Activated T-cell treated with anti-CD3 and anti-CD28 coated beads, Interleukin-2, amount 50 U/mL, for 4 hours (primary cell): Measurements from ENCODE around the gene SSRP1. TPM values are rescaled to one million over a fixed set of nuclear protein-coding genes. Genes with fewer than 3 reads are reported as not detected.
"Not testable (repeated sequence)": the region's sequence is repeated elsewhere in the genome, so short reads cannot be mapped to it uniquely, and the experiment has no call there.

Experiments
- ATAC-seq, 2 donors: fragments of 200-7000 bp; cut with Tn5 transposase; one replicate each; pipeline ENCODE4 v1.10.0; 2021
- DNase-seq: peaks from one replicate; pipeline ENCODE4 v3.0.0-alpha.2; 2020
- H3K27me3 Mint-ChIP-seq: one replicate; pipeline ENCODE4 v1.8.0; 2021; ENCODE audit warnings: low read depth, mixed read lengths
- H3K36me3 Mint-ChIP-seq: one replicate; pipeline ENCODE4 v1.8.0; 2022; ENCODE audit warnings: mixed read lengths; ENCODE audit not compliant: insufficient read depth
- H3K4me1 Mint-ChIP-seq: one replicate; pipeline ENCODE4 v1.8.0; 2021; ENCODE audit warnings: low read depth, mixed read lengths
- H3K4me3 Mint-ChIP-seq: one replicate; pipeline ENCODE4 v1.8.0; 2021; ENCODE audit warnings: mild to moderate bottlenecking, moderate library complexity, mixed read lengths
- H3K9me3 Mint-ChIP-seq: one replicate; pipeline ENCODE4 v1.8.0; 2021; ENCODE audit warnings: mixed read lengths
- total RNA-seq, 3 donors: library from RNA; stranded (reverse); gene quantifications; one replicate each; pipeline ENCODE4 v1.2.1, GENCODE V29; 2021

Gene SSRP1
- total RNA-seq, 3 donors from 2014 or later: 287 to 317 (median 302) TPM

GRCh38 chr11:57364851-57365660 lies 29.4 kb upstream of the SSRP1 start:
- Mint-ChIP-seq H3K4me1 (no peaks in the 10 kb centered on the region), H3K36me3 (no peaks in the 10 kb centered on the region), H3K27me3 (peaks cover 12% of the 10 kb centered on the region), H3K9me3 (peaks cover 6% of the 10 kb centered on the region), H3K4me3 (no peak overlapping the region)
- ATAC-seq: no peak
- DNase-seq: no peak

- no peak overlapping the region for H3K4me3 Mint-ChIP-seq
- DNase-seq: no peak
- H3K4me1 Mint-ChIP-seq: no peaks in the 10 kb centered on the region
- peaks cover 6% of the 10 kb centered on the region for H3K9me3 Mint-ChIP-seq
- no peak for ATAC-seq
- peaks cover 9% of the 10 kb centered on the region for H3K27me3 Mint-ChIP-seq
- no peaks in the 10 kb centered on the region for H3K36me3 Mint-ChIP-seq
These were observed 27.7 kb upstream of the SSRP1 start for GRCh38 chr11:57363131-57364080.

GRCh38 chr11:57361926-57362325 lies 26.2 kb upstream of the SSRP1 start:
- no peak for DNase-seq
- ATAC-seq: no peak
- peaks cover 9% of the 10 kb centered on the region for H3K27me3 Mint-ChIP-seq
- no peaks in the 10 kb centered on the region for H3K36me3 Mint-ChIP-seq
- H3K4me3 Mint-ChIP-seq: no peak overlapping the region
- no peaks in the 10 kb centered on the region for H3K4me1 Mint-ChIP-seq
- H3K9me3 Mint-ChIP-seq: peaks cover 6% of the 10 kb centered on the region

GRCh38 chr11:57361420-57361819 lies 25.7 kb upstream of the SSRP1 start:
- H3K4me3 Mint-ChIP-seq, H3K4me1 Mint-ChIP-seq, H3K9me3 Mint-ChIP-seq, H3K36me3 Mint-ChIP-seq, ATAC-seq, DNase-seq, H3K27me3 Mint-ChIP-seq: not testable (repeated sequence)

GRCh38 chr11:57360991-57361390 lies 25.3 kb upstream of the SSRP1 start:
- ATAC-seq: no peak
- Mint-ChIP-seq H3K9me3 (peaks cover 6% of the 10 kb centered on the region), H3K27me3 (peaks cover 9% of the 10 kb centered on the region), H3K4me1 (no peaks in the 10 kb centered on the region), H3K36me3 (no peaks in the 10 kb centered on the region), H3K4me3 (no peak overlapping the region)
- DNase-seq: no peak

DNA sequence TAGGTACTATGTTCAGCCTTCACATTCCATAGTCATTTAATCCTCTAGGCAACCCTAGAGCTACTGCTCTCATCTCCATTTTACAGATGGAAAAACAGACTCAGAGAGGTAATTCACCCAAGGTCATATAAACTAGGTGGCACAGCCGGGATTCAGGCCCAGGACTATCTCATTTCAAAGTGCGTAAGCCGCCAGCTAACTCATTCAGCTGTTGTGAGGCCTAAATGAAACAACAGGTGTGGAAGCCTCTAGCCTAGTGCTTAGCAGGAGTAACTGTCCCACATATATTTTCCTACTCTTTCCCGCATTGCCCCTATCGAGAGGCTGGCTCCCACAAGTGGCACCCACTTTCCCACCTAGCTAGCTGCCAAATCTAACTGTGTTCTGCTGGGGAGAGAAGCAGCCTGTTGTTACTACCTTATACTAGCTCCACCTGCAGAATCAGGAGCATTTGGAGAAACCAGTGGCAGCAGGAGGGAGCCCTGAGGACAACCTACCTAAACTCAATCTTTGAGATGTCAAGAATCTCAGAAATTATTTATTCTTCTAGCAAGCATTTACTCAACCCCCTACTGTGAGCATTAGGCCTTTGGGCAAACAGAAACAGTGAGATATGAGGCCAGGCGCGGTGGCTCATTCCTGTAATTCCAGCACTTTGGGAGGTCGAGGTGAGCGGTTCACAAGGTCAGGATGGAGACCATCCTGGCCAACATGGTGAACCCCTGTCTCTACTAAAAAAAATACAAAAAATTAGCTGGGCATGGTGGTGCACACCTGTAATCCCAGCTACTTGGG lies 24.4 kb upstream of the SSRP1 start:
- Mint-ChIP-seq H3K4me1 (no peaks in the 10 kb centered on the region), H3K36me3 (no peaks in the 10 kb centered on the region), H3K4me3 (no peak overlapping the region), H3K27me3 (peaks cover 7% of the 10 kb centered on the region), H3K9me3 (peaks cover 6% of the 10 kb centered on the region)
- DNase-seq: no peak
- ATAC-seq: no peak

DNA sequence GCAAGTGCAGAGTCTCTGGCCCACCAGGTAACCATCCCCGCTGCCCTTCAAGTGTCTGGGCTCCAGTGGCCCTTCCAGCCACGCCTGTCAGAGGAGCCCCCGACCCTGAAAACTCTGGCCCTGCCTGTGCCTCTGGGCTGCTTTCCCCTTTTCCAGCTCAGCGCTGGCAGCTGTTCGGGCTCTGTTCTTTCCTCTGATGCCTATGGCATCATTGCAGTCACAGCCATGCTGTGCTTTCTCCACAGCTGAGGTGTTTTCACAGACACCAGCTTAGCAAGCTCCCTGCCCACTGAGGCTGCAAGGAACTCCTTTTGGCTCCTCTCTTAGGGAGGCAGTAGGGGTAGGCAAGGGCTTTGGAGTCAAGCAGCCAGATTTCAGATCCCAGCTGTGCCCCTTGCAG lies 23.7 kb upstream of the SSRP1 start:
- no peak for ATAC-seq
- Mint-ChIP-seq H3K27me3 (peaks cover 11% of the 10 kb centered on the region), H3K9me3 (peaks cover 6% of the 10 kb centered on the region), H3K36me3 (no peaks in the 10 kb centered on the region), H3K4me1 (no peaks in the 10 kb centered on the region), H3K4me3 (no peak overlapping the region)
- no peak for DNase-seq

GRCh38 chr11:57358991-57359390 lies 23.3 kb upstream of the SSRP1 start:
- Mint-ChIP-seq H3K4me1 (no peaks in the 10 kb centered on the region), H3K27me3 (peaks cover 11% of the 10 kb centered on the region), H3K4me3 (no peak overlapping the region), H3K36me3 (no peaks in the 10 kb centered on the region), H3K9me3 (peaks cover 6% of the 10 kb centered on the region)
- DNase-seq (no peak), ATAC-seq (no peak)

DNA sequence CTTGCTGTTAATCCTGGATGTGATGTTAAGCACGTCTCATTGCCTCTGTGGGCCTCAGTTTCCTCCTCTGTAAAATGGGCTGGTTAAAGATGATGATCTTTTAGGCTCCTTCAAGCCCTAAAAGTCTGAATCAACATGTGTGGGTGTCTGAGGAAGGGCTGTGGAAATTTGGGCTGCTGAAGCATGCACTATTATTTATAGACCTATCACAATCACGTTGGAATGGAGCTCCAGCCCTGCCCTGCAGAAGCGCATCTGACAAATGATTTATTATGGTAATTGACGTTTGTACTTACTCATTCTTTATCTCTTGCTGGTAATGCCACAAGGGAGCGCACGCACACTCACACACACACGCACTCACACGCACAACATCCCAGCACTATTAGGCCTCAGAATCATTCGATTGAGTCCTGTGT lies 22.9 kb upstream of the SSRP1 start:
- H3K4me1 Mint-ChIP-seq: no peaks in the 10 kb centered on the region
- peaks cover 11% of the 10 kb centered on the region for H3K27me3 Mint-ChIP-seq
- ATAC-seq (no peak), DNase-seq (no peak)
- H3K9me3 Mint-ChIP-seq: peaks cover 6% of the 10 kb centered on the region
- H3K4me3 Mint-ChIP-seq: no peak overlapping the region
- H3K36me3 Mint-ChIP-seq: no peaks in the 10 kb centered on the region

DNA sequence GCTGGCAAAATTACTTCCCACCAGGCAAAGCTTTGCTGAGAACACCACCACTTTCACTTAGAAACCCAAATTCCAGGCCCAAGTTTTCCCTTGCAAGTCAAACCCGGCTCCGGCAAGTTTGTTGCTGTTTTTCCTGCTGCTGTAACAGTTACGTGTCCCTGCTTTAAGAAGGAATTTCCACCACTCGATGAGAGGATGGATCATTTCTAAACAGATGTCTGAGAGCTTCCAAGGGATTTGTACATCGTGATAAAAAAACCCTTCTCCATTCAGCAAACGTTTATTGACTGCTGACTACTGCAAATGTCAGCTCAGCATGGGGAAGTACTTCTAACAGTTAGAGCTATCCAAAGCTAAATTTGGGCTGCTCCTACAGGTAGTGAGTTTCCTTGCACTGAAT lies 22.2 kb upstream of the SSRP1 start:
- peaks cover 2% of the 10 kb centered on the region for H3K9me3 Mint-ChIP-seq
- no peaks in the 10 kb centered on the region for H3K4me1 Mint-ChIP-seq
- peaks cover 11% of the 10 kb centered on the region for H3K27me3 Mint-ChIP-seq
- H3K4me3 Mint-ChIP-seq: no peak overlapping the region
- no peaks in the 10 kb centered on the region for H3K36me3 Mint-ChIP-seq
- ATAC-seq (no peak), DNase-seq (no peak)

DNA sequence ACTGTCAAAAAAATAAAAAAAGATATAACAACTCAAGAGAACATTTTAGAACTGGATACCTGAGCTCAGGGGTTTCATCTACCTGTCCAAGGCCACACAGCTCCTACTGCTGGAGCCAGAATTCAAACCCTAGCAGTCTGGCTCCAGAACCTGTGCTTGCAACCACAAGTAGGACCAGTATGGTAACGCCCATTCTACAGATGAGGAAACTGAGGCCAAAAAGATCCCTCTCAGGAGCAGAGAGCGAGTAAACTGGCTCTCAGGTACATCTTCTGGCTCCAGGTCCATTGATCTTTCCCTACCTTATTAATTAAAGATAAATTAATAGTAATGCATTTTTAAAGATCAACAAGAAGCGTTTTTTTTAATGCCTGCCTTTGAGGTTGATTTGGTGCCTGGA lies 21.6 kb upstream of the SSRP1 start:
- H3K4me3 Mint-ChIP-seq: no peak overlapping the region
- ATAC-seq: no peak
- peaks cover 11% of the 10 kb centered on the region for H3K27me3 Mint-ChIP-seq
- no peaks in the 10 kb centered on the region for H3K36me3 Mint-ChIP-seq
- no peak for DNase-seq
- H3K4me1 Mint-ChIP-seq: no peaks in the 10 kb centered on the region
- no peaks in the 10 kb centered on the region for H3K9me3 Mint-ChIP-seq

GRCh38 chr11:57356268-57356667 lies 20.6 kb upstream of the SSRP1 start:
- DNase-seq (no peak), ATAC-seq (no peak)
- H3K27me3 Mint-ChIP-seq: peaks cover 10% of the 10 kb centered on the region
- H3K4me1 Mint-ChIP-seq: no peaks in the 10 kb centered on the region
- H3K36me3 Mint-ChIP-seq: no peaks in the 10 kb centered on the region
- H3K4me3 Mint-ChIP-seq: no peak overlapping the region
- H3K9me3 Mint-ChIP-seq: peaks cover 4% of the 10 kb centered on the region

- Mint-ChIP-seq H3K9me3 (peaks cover 4% of the 10 kb centered on the region), H3K36me3 (no peaks in the 10 kb centered on the region)
These were observed 19.0 kb upstream of the SSRP1 start for GRCh38 chr11:57354699-57355098.

DNA sequence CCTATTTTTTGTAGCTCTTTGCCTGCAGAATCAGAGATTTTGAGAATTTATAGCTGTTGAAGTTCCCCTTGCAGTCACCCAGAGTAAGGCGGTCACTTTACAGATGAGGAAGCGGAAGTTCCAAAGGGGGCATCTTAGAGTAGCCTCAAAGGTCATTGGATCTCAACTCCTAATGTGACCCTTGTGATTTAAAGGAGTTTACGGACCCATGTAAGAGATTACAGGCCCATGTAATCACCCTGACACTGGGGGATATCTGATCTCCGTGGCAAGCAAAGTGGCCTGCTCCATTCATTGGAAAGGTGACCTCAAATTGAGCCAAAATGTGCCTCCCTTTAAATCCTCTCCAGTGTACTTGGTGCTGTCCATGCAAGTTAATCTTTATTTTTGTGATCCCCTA lies 18.2 kb upstream of the SSRP1 start:
- no peak overlapping the region for H3K4me3 Mint-ChIP-seq
- H3K27me3 Mint-ChIP-seq: peaks cover 12% of the 10 kb centered on the region
- ATAC-seq: no peak
- H3K36me3 Mint-ChIP-seq: no peaks in the 10 kb centered on the region
- H3K9me3 Mint-ChIP-seq: peaks cover 4% of the 10 kb centered on the region
- no peaks in the 10 kb centered on the region for H3K4me1 Mint-ChIP-seq
- DNase-seq: no peak

More at GRCh38 chr11:57354699-57355098, 19.0 kb upstream of the SSRP1 start:
- H3K27me3 Mint-ChIP-seq: peaks cover 12% of the 10 kb centered on the region
- H3K4me3 Mint-ChIP-seq: no peak overlapping the region
- no peaks in the 10 kb centered on the region for H3K4me1 Mint-ChIP-seq
- ATAC-seq (no peak), DNase-seq (no peak)
